Endothelial cell (in vitro differentiated cells): Measurements from ENCODE around the gene C15orf62. TPM values are rescaled to one million over a fixed set of nuclear protein-coding genes. Genes with fewer than 3 reads are reported as not detected.

Experiments used
- DNase-seq: peaks from one replicate; pipeline ENCODE4 v3.0.0; 2021; ENCODE audit warnings: low spot score
- H3K27ac Mint-ChIP-seq: one replicate; pipeline ENCODE4 v1.8.0; 2021; ENCODE audit warnings: mixed read lengths, inconsistent platforms; ENCODE audit not compliant: unreplicated experiment
- H3K27me3 Mint-ChIP-seq: one replicate; pipeline ENCODE4 v1.8.0; 2021; ENCODE audit warnings: mild to moderate bottlenecking, moderate library complexity, mixed read lengths, inconsistent platforms; ENCODE audit not compliant: unreplicated experiment
- H3K36me3 Mint-ChIP-seq: one replicate; pipeline ENCODE4 v1.8.0; 2021; ENCODE audit warnings: mild to moderate bottlenecking, low read depth, mixed read lengths, inconsistent platforms; ENCODE audit not compliant: unreplicated experiment
- H3K4me1 Mint-ChIP-seq: one replicate; pipeline ENCODE4 v1.8.0; 2021; ENCODE audit warnings: mild to moderate bottlenecking, mixed read lengths, inconsistent platforms; ENCODE audit not compliant: unreplicated experiment
- H3K4me3 Mint-ChIP-seq: one replicate; pipeline ENCODE4 v1.8.0; 2021; ENCODE audit warnings: mild to moderate bottlenecking, mixed read lengths, inconsistent platforms; ENCODE audit not compliant: unreplicated experiment
- H3K9me3 Mint-ChIP-seq: one replicate; pipeline ENCODE4 v1.8.0; 2021; ENCODE audit warnings: mixed read lengths, inconsistent platforms; ENCODE audit not compliant: unreplicated experiment
- CTCF ChIP-seq: fragments of 200-600 bp; sonication (generic); IDR thresholded peaks from one replicate; pipeline ENCODE4 v1.5.0; 2021; ENCODE audit warnings: antibody characterized with exemption; ENCODE audit not compliant: unreplicated experiment
- long read RNA-seq: library from polyadenylated mRNA; unstranded; transcript quantifications from one replicate; pipeline ENCODE4 v2.0.0, GENCODE V29; 2020; ENCODE audit not compliant: unreplicated experiment
- total RNA-seq: library from RNA; stranded (reverse); fragmentation: NEBNext Ultra II Directional; extraction: Animal tissue kit (Norgen Biotek cat#: 25700); gene quantifications from one replicate; pipeline ENCODE4 v1.2.1, GENCODE V29; 2021; ENCODE audit not compliant: unreplicated experiment

The C15orf62 gene
- total RNA-seq = not detected
- long read RNA-seq = 0 reads

- Mint-ChIP-seq H3K27me3 (peaks cover 14% of the 10 kb centered on the region), H3K27ac (no peak within 1 kb of the TSS), H3K4me3 (peak within 1 kb of the TSS; percentile 51), H3K36me3 (peaks cover 13% of the 10 kb centered on the region), H3K9me3 (no peaks in the 10 kb centered on the region), H3K4me1 (peaks cover 6% of the 10 kb centered on the region)
- no peak for DNase-seq
- no peak for TF ChIP-seq CTCF
These were observed at the start of gene C15orf62 for GRCh38 chr15:40769274-40770146. C15orf62 (plus strand) TSS chr15:40769980; CDS start chr15:40770496, 516 bp downstream.

GRCh38 chr15:40721701-40722100 lies 48.1 kb upstream of the C15orf62 start:
- H3K9me3 Mint-ChIP-seq = no peaks in the 10 kb centered on the region
- no peak for TF ChIP-seq CTCF
- H3K27ac Mint-ChIP-seq = no peak overlapping the region
- DNase-seq = no peak
- no peak overlapping the region for H3K4me3 Mint-ChIP-seq
- H3K36me3 Mint-ChIP-seq = no peaks in the 10 kb centered on the region
- no peaks in the 10 kb centered on the region for H3K27me3 Mint-ChIP-seq
- H3K4me1 Mint-ChIP-seq = no peaks in the 10 kb centered on the region

- no peak overlapping the region for H3K4me3 Mint-ChIP-seq
- no peaks in the 10 kb centered on the region for H3K27me3 Mint-ChIP-seq
- no peaks in the 10 kb centered on the region for H3K4me1 Mint-ChIP-seq
- no peaks in the 10 kb centered on the region for H3K9me3 Mint-ChIP-seq
- no peak for TF ChIP-seq CTCF
- H3K36me3 Mint-ChIP-seq = no peaks in the 10 kb centered on the region
- no peak for DNase-seq
- no peak overlapping the region for H3K27ac Mint-ChIP-seq
These were observed 47.4 kb upstream of the C15orf62 start for GRCh38 chr15:40722354-40722753.

- Mint-ChIP-seq H3K9me3 (no peaks in the 10 kb centered on the region), H3K36me3 (no peaks in the 10 kb centered on the region), H3K4me3 (no peak overlapping the region), H3K27ac (no peak overlapping the region), H3K4me1 (no peaks in the 10 kb centered on the region), H3K27me3 (no peaks in the 10 kb centered on the region)
- no peak for DNase-seq
- TF ChIP-seq CTCF = no peak
These were observed 46.8 kb upstream of the C15orf62 start for GRCh38 chr15:40722934-40723333.

- no peak for TF ChIP-seq CTCF
- H3K36me3 Mint-ChIP-seq = no peaks in the 10 kb centered on the region
- no peaks in the 10 kb centered on the region for H3K9me3 Mint-ChIP-seq
- no peak for DNase-seq
- no peaks in the 10 kb centered on the region for H3K27me3 Mint-ChIP-seq
- H3K4me3 Mint-ChIP-seq = no peak overlapping the region
- no peak overlapping the region for H3K27ac Mint-ChIP-seq
- H3K4me1 Mint-ChIP-seq = no peaks in the 10 kb centered on the region
These were observed 45.9 kb upstream of the C15orf62 start for GRCh38 chr15:40723919-40724318.
